GM21723 (cell line): Measurements from ENCODE around the gene CEP120.
"Not testable (repeated sequence)": the region's sequence is repeated elsewhere in the genome, so short reads cannot be mapped to it uniquely, and the experiment has no call there.

Experiments
- ATAC-seq: cut with Tn5 transposase; IDR thresholded peaks from one replicate; pipeline ENCODE4 v1.9.1; 2021; ENCODE audit warnings: mild to moderate bottlenecking, moderate library complexity; ENCODE audit not compliant: unreplicated experiment

CEP120 gene

DNA sequence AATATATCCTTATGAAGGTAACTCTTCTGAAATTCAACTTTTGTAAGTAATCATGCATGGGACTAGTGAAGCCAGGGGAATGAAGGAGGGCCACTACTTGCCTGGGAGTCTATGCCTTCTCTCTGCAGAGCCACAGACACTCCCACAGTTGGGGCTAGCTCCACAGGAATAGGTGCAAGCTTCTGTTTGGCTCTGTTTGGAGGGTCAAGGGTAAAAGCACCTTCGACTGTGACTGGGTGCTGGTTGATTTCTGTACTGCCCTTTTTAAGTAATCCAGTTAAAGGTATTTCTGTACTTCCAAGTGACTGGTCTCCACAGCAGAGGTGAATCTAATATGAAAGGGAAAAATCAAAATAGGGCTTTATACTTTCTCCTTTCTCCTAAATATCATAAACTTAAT, 32.2 kb downstream of the CEP120 start:
- ATAC-seq: no peak

- ATAC-seq: no peak
These were observed 33.4 kb downstream of the CEP120 start for GRCh38 chr5:123389794-123390193.

DNA sequence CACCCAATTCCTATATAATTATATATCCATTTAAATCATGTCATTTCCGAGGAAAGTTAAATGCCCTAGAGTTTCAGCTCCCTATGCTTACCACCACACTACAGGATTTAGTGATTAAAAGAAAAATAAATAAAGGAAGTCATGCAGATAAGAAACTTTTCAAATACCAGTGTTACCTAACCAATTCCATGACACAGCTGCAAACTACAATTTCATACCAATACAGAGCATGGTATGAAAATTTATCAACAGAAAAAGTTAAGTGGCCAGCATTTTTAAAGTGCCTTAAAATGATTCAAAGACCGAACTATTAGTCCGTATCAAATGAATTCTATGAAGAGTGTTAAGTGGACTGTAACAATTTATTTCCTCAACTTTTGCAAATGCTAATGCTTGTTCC, 35.9 kb downstream of the CEP120 start:
- ATAC-seq: no peak

- no peak for ATAC-seq
These were observed 41.0 kb downstream of the CEP120 start for GRCh38 chr5:123382252-123382651.

DNA sequence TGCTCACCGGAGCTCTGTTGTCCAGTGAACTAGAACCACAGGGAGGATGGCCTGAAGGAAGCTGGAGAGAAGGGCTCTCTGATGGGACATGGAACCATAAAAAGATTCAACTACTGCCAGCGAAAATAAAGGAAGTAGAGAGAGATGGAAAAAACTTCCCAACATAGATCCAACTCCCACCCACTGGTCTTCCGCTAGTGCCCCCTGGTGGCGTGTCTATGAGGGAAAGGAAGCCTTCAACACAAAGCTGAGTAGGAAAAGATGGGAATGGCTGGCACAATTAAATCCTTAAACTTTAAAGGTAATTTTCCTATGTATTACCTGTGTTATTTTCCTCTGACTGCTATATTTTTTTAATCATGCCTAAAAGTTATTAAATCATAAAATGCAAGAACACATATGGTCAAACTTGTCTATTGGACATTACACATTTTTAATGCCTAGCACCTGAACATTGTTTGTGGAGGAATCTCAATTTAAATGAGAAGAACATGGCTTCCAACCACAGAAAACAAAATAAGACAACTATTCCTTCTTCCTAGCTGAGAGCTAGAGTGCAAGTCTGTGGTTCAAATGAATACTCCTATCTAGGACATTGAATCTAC, 51.5 kb downstream of the CEP120 start:
- ATAC-seq: no peak

- no peak for ATAC-seq
These were observed 53.7 kb downstream of the CEP120 start for GRCh38 chr5:123369371-123369968.

DNA sequence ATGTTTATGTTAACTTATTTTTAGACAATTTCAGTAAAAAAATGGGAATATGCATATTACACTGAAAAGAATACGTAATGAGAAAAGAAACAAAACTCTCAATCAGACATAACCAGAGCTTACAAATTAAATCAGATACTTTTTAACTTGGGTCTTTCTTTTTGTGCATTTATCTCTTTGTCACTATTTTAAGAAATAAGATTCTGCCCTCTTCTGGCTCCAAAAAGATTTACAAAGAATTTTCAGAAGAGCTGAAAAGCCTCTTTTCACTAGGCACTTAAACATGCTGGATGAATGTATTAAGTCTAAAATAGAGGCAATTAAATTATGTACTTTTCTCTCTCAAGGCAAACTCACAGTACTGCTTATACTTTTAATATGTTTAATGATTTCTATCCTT, 55.5 kb downstream of the CEP120 start:
- no peak for ATAC-seq

DNA sequence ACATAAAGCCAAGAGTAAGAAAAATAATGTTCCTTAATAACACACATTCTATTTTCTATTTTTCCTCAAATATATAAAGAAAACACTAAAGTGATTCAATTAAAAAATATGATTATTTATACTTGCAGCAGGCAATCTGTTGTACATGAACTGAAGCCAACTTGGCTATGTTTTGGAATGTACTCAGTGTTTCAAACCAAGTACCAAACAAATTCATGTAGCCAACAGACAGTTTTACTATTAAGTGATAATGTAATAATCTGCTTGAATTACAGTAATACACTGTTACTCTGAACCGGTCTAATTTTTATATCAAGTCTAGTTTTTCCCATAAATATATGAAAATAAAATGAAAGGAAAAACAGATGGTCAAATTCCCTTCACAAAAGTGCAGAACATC, 58.0 kb downstream of the CEP120 start:
- no peak for ATAC-seq

GRCh38 chr5:123364441-123365155, 58.6 kb downstream of the CEP120 start:
- ATAC-seq: no peak

- ATAC-seq: no peak
These were observed 62.3 kb downstream of the CEP120 start for GRCh38 chr5:123360910-123361309.

DNA sequence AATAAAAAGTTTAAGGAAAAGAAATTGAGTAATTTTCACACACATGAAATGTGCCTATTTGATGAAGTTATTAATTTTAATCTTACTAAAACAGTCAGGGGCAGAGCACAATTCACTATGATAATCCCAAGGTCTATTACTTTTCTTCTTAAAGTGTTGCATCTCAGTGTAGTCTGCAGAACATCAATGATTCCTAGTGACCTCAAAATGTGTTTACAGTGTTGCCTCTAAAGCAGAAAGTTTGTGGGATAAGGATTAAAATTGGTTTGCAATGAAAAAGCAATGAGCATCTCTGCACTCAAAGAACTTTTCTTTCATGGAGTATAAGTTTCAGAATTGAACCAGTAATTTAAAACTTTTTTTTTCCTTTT, 63.0 kb downstream of the CEP120 start:
- ATAC-seq: no peak

DNA sequence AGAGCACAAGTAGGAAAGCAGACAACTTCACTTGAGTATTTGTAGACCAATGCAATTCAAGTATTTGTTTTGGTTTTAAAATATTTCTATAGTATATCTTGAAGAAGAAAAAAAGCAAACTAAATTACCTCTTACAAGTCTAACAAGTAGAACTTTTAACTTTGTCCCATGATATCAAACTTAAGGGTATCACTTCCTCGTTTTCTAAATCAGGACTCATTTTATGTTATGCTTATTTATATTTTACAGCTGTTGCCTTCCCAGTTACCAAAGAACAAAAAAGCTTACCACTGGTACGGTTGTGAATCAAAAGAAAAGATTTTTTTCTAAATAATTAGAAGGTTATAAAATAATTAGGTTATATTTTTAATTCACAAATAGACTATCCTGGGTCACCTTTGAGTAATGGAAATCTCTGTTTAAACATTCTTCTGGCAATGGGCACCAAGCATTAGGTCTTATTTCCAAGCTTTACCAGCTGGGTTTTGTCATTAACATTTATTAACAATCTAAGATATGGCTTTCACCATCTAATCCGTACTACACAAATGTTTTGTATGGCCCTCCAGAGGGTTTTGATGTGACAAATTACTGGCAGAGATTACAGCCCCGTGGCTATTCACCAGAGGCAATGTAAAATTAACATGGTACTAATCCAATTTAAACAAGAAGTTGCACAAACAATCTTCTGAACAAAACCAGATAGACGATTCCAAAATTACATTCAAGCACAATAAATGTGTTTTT, 63.6 kb downstream of the CEP120 start:
- no peak for ATAC-seq

GRCh38 chr5:123358751-123359150, 64.5 kb downstream of the CEP120 start:
- ATAC-seq: no peak

GRCh38 chr5:123358304-123358703, 64.9 kb downstream of the CEP120 start:
- no peak for ATAC-seq

GRCh38 chr5:123351820-123352219, 71.4 kb downstream of the CEP120 start:
- ATAC-seq: no peak

- no peak for ATAC-seq
These were observed 72.0 kb downstream of the CEP120 start for GRCh38 chr5:123351240-123351639.

DNA sequence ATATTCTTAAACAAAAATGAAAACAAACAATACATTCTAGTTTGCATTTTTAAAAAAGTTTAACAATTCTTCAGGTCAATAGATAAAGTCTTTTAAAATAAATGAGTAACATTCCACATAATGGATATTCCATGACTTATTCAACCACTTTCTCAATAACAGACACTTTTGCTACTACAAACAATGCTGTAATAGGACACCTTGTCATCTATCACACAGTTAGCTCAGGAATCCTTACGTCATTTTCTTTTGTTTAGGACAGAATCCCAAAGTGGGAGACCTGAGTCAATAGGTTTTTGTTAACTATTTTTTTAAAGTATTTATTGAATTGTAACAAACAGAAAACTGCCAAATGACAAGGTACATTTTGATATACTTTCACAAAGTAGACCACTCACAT, 72.5 kb downstream of the CEP120 start:
- no peak for ATAC-seq

- ATAC-seq: no peak
These were observed 78.3 kb downstream of the CEP120 start for GRCh38 chr5:123344816-123345426.

DNA sequence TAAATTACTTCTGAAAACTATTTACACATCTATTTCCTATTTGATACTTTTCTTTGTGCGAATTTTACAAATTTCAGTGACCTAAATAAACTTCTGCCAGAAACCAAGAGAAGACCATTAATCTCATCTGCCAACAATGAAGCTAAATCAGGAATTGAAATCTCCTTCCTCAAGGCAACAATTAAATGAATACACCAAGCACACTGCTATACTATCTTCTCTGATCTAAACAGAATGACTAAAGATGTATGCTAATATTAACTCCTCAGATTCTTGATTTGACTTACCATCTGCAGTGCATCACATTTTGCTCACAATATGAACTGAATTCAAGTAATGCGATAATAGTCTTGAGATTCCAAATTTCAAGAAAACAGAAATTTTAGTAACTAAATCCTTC, 82.3 kb downstream of the CEP120 start:
- no peak for ATAC-seq

GRCh38 chr5:123308377-123308776, 114.8 kb downstream of the CEP120 start:
- ATAC-seq: not testable (repeated sequence)

- ATAC-seq: no peak
These were observed 117.5 kb downstream of the CEP120 start for GRCh38 chr5:123305751-123306150.
